Skeletal muscle tissue (tissue), 4 donors: ENCODE measurements around the gene PTPRM. TPM values are rescaled to one million over a fixed set of nuclear protein-coding genes. Genes with fewer than 3 reads are reported as not detected.

ENCODE experiments used
- H3K27ac ChIP-seq: one replicate; pipeline ENCODE4 v1.7.0; 2013; ENCODE audit warnings: mild to moderate bottlenecking, low read depth, low read length, inconsistent platforms
- H3K27me3 ChIP-seq, 3 donors: one replicate each; pipeline ENCODE4 v1.7.0; 2013; ENCODE audit warnings: low read length in 3 of 3; ENCODE audit not compliant: control insufficient read depth in 3 of 3, insufficient read depth in 3 of 3
- H3K36me3 ChIP-seq, 3 donors: one replicate each; pipeline ENCODE4 v1.7.0; 2013; ENCODE audit warnings: low read length in 3 of 3; ENCODE audit not compliant: control insufficient read depth in 3 of 3, insufficient read depth in 3 of 3
- H3K4me1 ChIP-seq, 3 donors: one replicate each; pipeline ENCODE4 v1.7.0; 2013; ENCODE audit warnings: low read length in 3 of 3, mild to moderate bottlenecking in 3 of 3; ENCODE audit not compliant: control insufficient read depth in 3 of 3, insufficient read depth in 3 of 3
- H3K4me3 ChIP-seq, 3 donors: one replicate each; pipeline ENCODE4 v1.7.0; 2013; ENCODE audit warnings: low read length in 3 of 3
- H3K9ac ChIP-seq, 3 donors: one replicate each; pipeline ENCODE4 v1.7.0; 2013; ENCODE audit warnings: low read length in 3 of 3, mild to moderate bottlenecking in 3 of 3, moderate library complexity in 2 of 3, low read depth in 1 of 3
- H3K9me3 ChIP-seq, 3 donors: one replicate each; pipeline ENCODE4 v1.7.0; 2013; ENCODE audit warnings: low read length in 3 of 3; ENCODE audit not compliant: control insufficient read depth in 3 of 3
- total RNA-seq: library from RNA; depleted of rRNA; stranded (reverse); fragments of >200 nt; gene quantifications from one replicate; pipeline ENCODE4 v1.2.3, GENCODE V29; 2014
- donor health status: Osteomylitis.

Gene PTPRM
- total RNA-seq, 1 donor from 2014 or later, result 68.9 TPM

DNA sequence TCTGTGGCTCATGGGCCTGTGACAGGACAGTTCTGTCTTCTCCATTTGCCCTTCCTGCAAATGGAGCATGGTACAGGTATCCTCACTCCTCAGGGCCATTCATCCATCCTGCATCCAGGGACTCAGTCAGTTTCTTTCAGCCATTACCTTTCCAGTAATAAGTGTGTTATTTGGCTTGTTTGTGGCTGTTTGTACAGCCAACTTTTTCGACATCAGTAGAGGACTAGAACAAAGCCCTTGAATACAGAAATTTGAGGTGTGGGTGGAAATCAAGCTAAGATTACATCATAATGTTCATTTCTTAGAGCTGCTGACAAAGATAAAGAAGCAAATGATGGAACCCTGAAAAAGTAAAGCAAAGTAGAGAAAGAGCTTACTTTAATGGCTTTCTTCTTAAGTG, 290.4 kb downstream of the PTPRM start:
- Histone ChIP-seq H3K4me3 (no peak overlapping the region), H3K27me3 (no peaks in the 10 kb centered on the region), H3K9ac (no peak overlapping the region), H3K27ac (no peak overlapping the region), H3K36me3 (no peaks in the 10 kb centered on the region), H3K9me3 (no peaks in the 10 kb centered on the region), H3K4me1 (peaks cover 13 to 17% (median 16%) of the 10 kb centered on the region in 3 donors)

DNA sequence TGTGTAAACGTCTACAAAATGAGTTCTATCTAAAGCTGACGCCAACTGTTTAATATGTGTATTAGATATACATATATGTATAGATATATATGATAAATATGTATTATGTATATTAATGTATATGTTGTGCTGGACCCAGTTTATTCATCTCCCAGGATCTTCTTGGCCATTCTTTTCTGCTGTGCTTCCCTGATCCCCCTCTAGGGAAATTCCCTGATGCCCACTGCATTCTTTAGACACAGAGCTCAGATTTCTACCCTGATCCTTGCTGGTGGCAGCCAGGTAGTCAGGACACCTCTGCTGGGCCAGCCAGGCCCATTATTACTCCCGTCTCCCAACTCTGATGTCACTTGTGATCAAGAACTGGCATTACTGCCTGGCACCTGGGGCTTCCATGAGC, 292.0 kb downstream of the PTPRM start:
- Histone ChIP-seq H3K36me3 (no peaks in the 10 kb centered on the region), H3K9me3 (no peaks in the 10 kb centered on the region), H3K9ac (no peak overlapping the region), H3K4me1 (peaks cover 13 to 14% (median 14%) of the 10 kb centered on the region in 3 donors), H3K4me3 (no peak overlapping the region), H3K27me3 (no peaks in the 10 kb centered on the region), H3K27ac (no peak overlapping the region)

DNA sequence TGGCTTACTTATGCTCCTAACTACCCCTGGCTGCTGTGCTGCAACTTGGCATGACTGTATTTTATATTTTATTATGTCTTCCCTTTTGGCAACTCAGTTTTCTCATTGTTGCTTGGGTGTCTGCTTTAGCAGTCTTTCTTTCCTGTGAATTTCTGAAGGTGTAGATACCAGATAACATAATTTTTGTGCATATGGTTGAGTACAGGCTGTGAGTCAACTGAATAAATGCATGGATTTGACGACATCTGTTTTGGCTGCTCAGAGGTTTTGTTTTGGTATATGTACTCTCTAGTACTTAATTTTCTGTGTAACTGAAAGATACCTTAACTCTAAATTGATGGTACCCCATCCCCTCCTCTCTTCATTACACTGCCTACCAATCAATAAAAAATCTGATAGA, 303.1 kb downstream of the PTPRM start:
- Histone ChIP-seq H3K4me1 (peaks cover 0 to 14% (median 12%) of the 10 kb centered on the region in 3 donors), H3K36me3 (no peaks in the 10 kb centered on the region), H3K9ac (no peak overlapping the region), H3K4me3 (no peak overlapping the region), H3K9me3 (peaks cover 0 to 2% (median 0%) of the 10 kb centered on the region in 3 donors), H3K27ac (no peak overlapping the region), H3K27me3 (no peaks in the 10 kb centered on the region)

DNA sequence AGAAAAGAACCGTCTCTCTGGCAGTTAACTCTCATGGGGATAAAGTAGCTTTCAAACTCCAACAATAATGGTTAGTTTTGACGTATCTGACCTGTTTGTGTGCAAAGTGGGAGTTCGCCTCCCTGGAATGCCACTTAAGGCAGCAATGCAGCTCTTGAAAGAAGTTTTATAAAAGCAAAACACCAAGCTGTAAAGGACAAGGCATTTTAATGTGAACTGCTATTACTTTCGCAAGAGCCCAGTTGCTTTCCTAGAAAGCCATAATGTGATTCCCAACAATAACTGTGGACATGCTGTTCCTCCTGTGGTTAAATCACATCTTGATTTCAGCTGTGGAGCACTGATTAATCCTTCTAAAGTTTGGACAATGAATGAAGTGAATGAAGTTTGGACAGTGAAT, 303.7 kb downstream of the PTPRM start:
- H3K9ac ChIP-seq, result no peak overlapping the region
- H3K4me3 ChIP-seq, result no peak overlapping the region
- H3K27me3 ChIP-seq, result no peaks in the 10 kb centered on the region
- H3K36me3 ChIP-seq, result no peaks in the 10 kb centered on the region
- no peak overlapping the region for H3K27ac ChIP-seq
- H3K9me3 ChIP-seq, result peaks cover 0 to 2% (median 0%) of the 10 kb centered on the region in 3 donors
- peaks cover 0 to 14% (median 12%) of the 10 kb centered on the region in 3 donors for H3K4me1 ChIP-seq

DNA sequence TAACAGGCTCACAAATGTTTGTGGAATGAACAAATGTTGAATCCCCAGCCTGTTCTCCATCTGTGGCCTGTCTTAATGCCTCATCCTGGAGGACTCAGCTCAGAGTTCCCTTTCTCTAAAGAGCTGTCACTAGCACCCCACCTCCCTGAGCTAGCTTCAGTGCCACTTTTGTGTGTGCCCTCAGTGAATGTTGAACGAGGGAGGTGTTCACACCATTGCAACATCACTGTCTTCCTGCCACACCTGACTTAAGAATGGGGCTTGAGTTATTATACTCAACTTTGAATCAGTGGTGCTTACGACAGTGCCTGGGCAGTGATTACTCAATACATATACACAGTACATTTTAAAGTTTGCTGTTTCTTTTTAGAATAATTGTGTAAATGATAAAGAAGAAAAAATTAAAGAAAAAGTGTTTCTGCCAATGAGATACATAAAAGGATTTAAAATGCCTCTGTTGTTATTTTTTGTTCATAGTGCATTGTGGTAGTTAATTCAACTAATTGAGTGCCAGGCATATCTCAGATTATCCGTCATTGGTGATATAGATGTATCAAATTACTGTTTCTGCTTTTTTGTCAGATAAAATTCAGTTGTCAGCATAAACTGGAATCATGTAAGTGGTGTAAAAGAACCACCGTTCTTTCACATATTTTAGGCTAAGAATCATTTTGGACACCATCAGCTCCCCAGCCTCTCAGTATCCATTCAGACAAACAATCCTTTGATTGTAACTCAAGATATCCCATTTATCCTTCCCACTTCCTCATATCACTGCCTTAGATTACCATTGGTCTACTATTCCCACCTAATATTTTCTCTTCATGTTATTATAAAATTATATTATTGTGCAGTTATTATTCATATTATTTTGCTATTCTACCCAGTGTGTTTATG, 304.7 kb downstream of the PTPRM start:
- Histone ChIP-seq H3K27ac (no peak overlapping the region), H3K9me3 (no peaks in the 10 kb centered on the region), H3K4me3 (no peak overlapping the region), H3K9ac (no peak overlapping the region), H3K36me3 (no peaks in the 10 kb centered on the region), H3K27me3 (no peaks in the 10 kb centered on the region), H3K4me1 (peaks cover 0 to 14% (median 12%) of the 10 kb centered on the region in 3 donors)

DNA sequence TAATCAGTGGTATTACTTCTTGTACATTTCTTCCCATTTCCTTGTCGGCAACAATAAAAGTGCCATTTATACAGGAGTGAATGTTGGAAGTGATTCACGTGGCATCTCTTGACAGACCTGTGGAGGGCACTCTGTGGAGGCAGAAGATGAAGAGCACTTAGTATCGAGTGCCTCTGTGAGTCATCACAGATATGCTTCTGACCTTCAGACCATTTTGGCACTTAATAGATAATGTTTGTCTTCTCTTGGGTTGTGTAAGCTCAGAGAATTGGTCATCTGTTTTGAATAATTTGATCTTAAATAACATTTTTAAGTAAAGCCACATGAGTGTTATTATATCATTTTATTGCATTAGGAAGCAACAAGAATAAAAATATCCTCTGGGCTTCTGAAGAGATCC, 305.5 kb downstream of the PTPRM start:
- Histone ChIP-seq H3K9me3 (no peaks in the 10 kb centered on the region), H3K36me3 (no peaks in the 10 kb centered on the region), H3K27me3 (no peaks in the 10 kb centered on the region), H3K4me1 (peaks cover 0 to 15% (median 12%) of the 10 kb centered on the region in 3 donors), H3K4me3 (no peak overlapping the region), H3K9ac (no peak overlapping the region), H3K27ac (no peak overlapping the region)

DNA sequence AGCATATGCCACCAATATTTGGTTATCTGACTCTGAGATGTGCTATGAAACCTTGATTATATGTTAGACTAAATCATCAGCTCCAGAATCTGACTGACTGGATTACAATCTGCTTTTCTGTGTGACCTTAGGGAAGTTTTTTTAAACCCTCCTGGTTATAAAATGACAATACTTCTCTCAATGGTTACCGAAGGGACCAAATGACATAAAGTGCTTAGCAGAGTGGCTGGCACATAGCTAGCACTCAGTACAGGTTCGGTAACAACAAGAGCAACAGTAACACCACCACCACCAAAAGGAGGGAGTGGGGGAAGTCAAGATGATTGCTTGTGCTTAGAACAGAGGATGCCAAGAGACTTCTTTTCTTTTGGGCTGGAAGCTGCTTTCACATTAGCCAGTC, 306.2 kb downstream of the PTPRM start:
- Histone ChIP-seq H3K36me3 (no peaks in the 10 kb centered on the region), H3K9ac (no peak overlapping the region), H3K4me3 (no peak overlapping the region), H3K9me3 (no peaks in the 10 kb centered on the region), H3K27me3 (no peaks in the 10 kb centered on the region), H3K27ac (no peak overlapping the region), H3K4me1 (peaks cover 0 to 18% (median 14%) of the 10 kb centered on the region in 3 donors)

DNA sequence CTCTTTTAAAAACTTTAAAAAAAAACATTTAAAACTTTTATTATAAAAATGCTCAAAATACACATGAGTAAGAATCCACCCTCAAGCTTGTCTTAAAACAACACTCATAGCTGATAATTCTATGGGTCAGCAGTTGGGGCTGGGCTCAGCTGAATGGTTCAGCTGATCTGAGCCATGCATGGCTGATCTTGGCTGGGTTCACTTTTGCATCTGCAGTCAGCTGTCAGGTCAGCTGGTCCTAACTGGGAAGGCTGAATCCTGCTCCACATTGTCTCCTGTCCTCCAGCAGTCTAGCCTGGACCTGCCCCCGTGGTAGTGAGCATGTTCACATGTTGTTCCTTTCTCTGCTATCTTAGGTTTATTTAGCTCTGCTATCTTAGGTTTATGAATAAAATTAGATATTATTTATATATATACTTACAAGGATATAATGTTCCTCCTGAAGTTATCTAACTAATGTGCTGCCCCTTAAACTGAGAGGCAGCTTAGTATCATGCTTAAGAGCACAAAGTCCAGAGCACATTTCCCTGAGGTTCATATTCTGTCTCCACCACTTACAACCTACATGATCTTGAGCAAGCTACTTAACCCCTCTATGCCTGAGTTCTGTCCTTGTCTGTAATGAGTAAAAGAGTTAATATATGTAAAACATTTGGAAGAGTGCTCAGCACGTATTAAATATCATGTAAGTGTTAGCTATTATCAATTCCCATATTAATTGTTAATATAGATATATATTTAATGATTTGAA, 309.4 kb downstream of the PTPRM start:
- H3K27me3 ChIP-seq, result no peaks in the 10 kb centered on the region
- H3K36me3 ChIP-seq, result no peaks in the 10 kb centered on the region
- no peak overlapping the region for H3K9ac ChIP-seq
- H3K9me3 ChIP-seq, result no peaks in the 10 kb centered on the region
- peaks cover 0 to 17% (median 8%) of the 10 kb centered on the region in 3 donors for H3K4me1 ChIP-seq
- H3K27ac ChIP-seq, result no peak overlapping the region
- H3K4me3 ChIP-seq, result no peak overlapping the region

DNA sequence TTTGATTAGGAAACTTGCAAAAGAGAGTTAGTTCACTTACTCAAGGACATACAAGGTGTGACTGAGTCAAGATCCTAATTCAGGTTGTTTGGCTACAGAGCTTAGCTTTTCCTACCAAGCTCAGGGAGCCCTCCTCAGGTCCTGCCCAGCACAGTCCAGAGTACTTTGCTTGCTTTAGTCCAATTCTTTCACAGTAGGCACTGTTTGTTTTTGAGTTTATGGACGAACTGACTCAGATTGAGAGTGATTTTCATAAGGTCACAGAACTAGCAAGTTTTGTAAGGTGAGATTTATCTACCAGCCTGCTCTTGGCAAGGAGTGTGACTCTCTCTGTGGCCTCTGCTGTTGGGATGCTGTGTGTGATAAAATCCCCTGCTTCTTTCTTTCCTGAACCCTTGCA, 310.5 kb downstream of the PTPRM start:
- no peak overlapping the region for H3K27ac ChIP-seq
- H3K9ac ChIP-seq, result no peak overlapping the region
- H3K4me1 ChIP-seq, result peaks cover 0 to 11% (median 5%) of the 10 kb centered on the region in 3 donors
- H3K9me3 ChIP-seq, result no peaks in the 10 kb centered on the region
- no peak overlapping the region for H3K4me3 ChIP-seq
- H3K36me3 ChIP-seq, result no peaks in the 10 kb centered on the region
- no peaks in the 10 kb centered on the region for H3K27me3 ChIP-seq
